Kidney (tissue), 14 donors: ENCODE data around the gene MRPL16. TPM values are rescaled to one million over a fixed set of nuclear protein-coding genes. Genes with fewer than 3 reads are reported as not detected.

Experiments used
- DNase-seq, 5 donors: peaks; one replicate each; pipeline ENCODE4 v3.0.0-alpha.2; 2013 to 2020
- FAIRE-seq: peaks from 2 replicates; lab custom pipeline; 2012; peaks lifted over from hg19 to GRCh38; lab: Jason Lieb, UNC
- H3K27ac ChIP-seq, 2 donors: one replicate each; pipeline ENCODE4 v1.7.0; 2013; ENCODE audit warnings: low read depth in 2 of 2, low read length in 2 of 2, inconsistent platforms in 1 of 2
- H3K27me3 ChIP-seq: one replicate; pipeline ENCODE4 v1.7.1; 2013; ENCODE audit warnings: low read length, inconsistent platforms; ENCODE audit not compliant: control insufficient read depth, insufficient read depth
- H3K36me3 ChIP-seq, 3 donors: one replicate each; pipeline versions ENCODE4 v1.7.0 to v1.7.1; 2013; ENCODE audit warnings: low read length in 3 of 3, control low read depth in 1 of 3, inconsistent platforms in 1 of 3; ENCODE audit not compliant: insufficient read depth in 3 of 3, control insufficient read depth in 2 of 3
- H3K4me1 ChIP-seq, 3 donors: one replicate each; pipeline versions ENCODE4 v1.7.0 to v1.7.1; 2013; ENCODE audit warnings: low read length in 3 of 3, inconsistent platforms in 1 of 3, low read depth in 1 of 3; ENCODE audit not compliant: control insufficient read depth in 2 of 3, insufficient read depth in 2 of 3
- H3K4me3 ChIP-seq, 3 donors: one replicate each; pipeline versions ENCODE4 v1.7.0 to v1.8.1; 2013; ENCODE audit warnings: low read length in 3 of 3, control low read depth in 1 of 3, inconsistent platforms in 1 of 3
- H3K9ac ChIP-seq, 3 donors: one replicate each; pipeline versions ENCODE4 v1.7.0 to v1.7.1; 2013; ENCODE audit warnings: low read length in 3 of 3, control low read depth in 1 of 3, inconsistent platforms in 1 of 3
- H3K9me3 ChIP-seq, 3 donors: one replicate each; pipeline versions ENCODE4 v1.7.0 to v1.7.1; 2013; ENCODE audit warnings: low read length in 3 of 3, control low read depth in 1 of 3, inconsistent platforms in 1 of 3; ENCODE audit not compliant: control insufficient read depth in 2 of 3, insufficient read depth in 1 of 3
- intact Hi-C: fragments of 100-400 bp; cut with DNase I; formaldehyde crosslinking; loops from one replicate; pipeline ENCODE4 v1.11.1; 2022
- polyA plus RNA-seq: library from polyadenylated mRNA; stranded (reverse); fragments of 350-450 nt; fragmentation: Illumina TruSeq; extraction: RNeasy Lipid Tissue Mini Kit (QIAGEN cat#74804); gene quantifications from one replicate; pipeline ENCODE4 v1.2.3, GENCODE V29; 2014; ENCODE audit warnings: low read depth, low replicate concordance; ENCODE audit not compliant: insufficient read depth
- total RNA-seq: library from RNA; stranded (reverse); fragmentation: NEBNext Ultra II Directional; extraction: Animal tissue kit (Norgen Biotek cat#: 25700); gene quantifications from one replicate; pipeline ENCODE4 v1.2.1, GENCODE V29; 2021
- TF ChIP-seq, protein P1 (sequence below): IDR thresholded peaks from 3 replicates; pipeline ENCODE4 v1.5.1; 2012; ENCODE audit warnings: mild to moderate bottlenecking, moderate library complexity, borderline replicate concordance; ENCODE audit not compliant: insufficient read depth; ENCODE audit errors: extremely low read depth
- donor health status: control.
- donor health status: control.
- donor health status: control.
- donor health status: control.
- donor health status: control.
- donor health status: DM: yes; HTN: yes; CAD: no.
- donor health status: Normal renal cell carcinoma (clear cell type).

MRPL16 gene
- total and polyA plus RNA-seq, 2 donors from 2014 or later: 38.0 to 109 TPM

GRCh38 chr11:59845399-59845798 is 34.8 kb upstream of the MRPL16 start, which contains the start of gene CBLIF:
Gene CBLIF, minus strand, starts transcription at chr11:59845499. Its CDS starts 46 bp downstream, at chr11:59845453.
- Histone ChIP-seq H3K36me3 (no peaks in the 10 kb centered on the region), H3K9ac (no peak within 1 kb of the TSS), H3K4me3 (no peak within 1 kb of the TSS), H3K4me1 (peaks cover 0 to 2% (median 0%) of the 10 kb centered on the region in 3 donors), H3K27ac (no peak within 1 kb of the TSS), H3K27me3 (no peaks in the 10 kb centered on the region), H3K9me3 (no peaks in the 10 kb centered on the region)
- DNase-seq: no peak
- FAIRE-seq: no peak
- intact Hi-C loops: no loop called here
- TF ChIP-seq, protein P1, sequence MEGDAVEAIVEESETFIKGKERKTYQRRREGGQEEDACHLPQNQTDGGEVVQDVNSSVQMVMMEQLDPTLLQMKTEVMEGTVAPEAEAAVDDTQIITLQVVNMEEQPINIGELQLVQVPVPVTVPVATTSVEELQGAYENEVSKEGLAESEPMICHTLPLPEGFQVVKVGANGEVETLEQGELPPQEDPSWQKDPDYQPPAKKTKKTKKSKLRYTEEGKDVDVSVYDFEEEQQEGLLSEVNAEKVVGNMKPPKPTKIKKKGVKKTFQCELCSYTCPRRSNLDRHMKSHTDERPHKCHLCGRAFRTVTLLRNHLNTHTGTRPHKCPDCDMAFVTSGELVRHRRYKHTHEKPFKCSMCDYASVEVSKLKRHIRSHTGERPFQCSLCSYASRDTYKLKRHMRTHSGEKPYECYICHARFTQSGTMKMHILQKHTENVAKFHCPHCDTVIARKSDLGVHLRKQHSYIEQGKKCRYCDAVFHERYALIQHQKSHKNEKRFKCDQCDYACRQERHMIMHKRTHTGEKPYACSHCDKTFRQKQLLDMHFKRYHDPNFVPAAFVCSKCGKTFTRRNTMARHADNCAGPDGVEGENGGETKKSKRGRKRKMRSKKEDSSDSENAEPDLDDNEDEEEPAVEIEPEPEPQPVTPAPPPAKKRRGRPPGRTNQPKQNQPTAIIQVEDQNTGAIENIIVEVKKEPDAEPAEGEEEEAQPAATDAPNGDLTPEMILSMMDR: no peak

DNA sequence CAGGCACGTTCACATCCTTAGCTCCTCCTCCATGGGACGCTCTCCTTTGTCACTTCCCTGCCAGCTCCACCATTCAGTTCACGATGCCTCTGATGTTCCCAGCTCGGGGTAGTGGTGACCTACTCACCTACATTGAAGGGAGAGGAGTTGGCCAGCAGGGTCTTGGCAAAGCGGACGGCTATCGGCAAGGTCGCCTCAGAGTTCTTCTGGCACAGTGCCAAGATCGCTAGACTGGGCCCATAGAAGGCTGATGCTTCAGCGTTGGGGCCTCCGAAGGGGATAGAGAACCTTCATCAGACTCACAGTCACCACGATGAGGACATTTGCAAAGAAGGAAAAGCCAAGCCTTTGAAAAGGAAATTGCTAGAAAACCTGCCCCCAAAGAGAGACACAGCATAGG is 31.7 kb upstream of the MRPL16 start:
- no peaks in the 10 kb centered on the region for H3K4me1 ChIP-seq
- no peaks in the 10 kb centered on the region for H3K9me3 ChIP-seq
- TF ChIP-seq, protein P1: no peak
- intact Hi-C loops: no loop called here
- DNase-seq (peak in 1 of 5 donors; percentile 1), FAIRE-seq (no peak)
- no peaks in the 10 kb centered on the region for H3K27me3 ChIP-seq
- H3K36me3 ChIP-seq: no peaks in the 10 kb centered on the region
- H3K27ac ChIP-seq: no peak overlapping the region
- H3K9ac ChIP-seq: no peak overlapping the region
- H3K4me3 ChIP-seq: no peak overlapping the region

DNA sequence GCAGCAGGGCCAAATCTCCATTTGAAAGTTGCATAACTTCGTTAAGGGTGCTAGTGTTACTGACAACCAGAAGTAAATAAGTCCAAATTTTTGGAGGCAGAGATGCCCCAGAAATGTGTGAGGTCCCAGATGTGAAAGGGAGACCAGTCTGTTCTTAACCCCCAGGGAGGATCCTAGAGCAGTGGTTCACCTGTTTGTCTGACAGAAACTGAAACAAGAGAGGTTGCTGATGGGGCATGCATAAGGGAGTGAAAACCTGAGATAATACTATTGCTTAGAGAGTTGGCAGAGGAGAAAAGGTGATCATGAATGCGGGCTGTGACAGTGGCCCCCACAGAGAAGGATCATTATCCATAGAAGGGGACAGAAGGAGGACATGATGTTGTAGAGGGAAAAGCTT is 30.9 kb upstream of the MRPL16 start:
- Histone ChIP-seq H3K27ac (no peak overlapping the region), H3K27me3 (no peaks in the 10 kb centered on the region), H3K4me1 (no peaks in the 10 kb centered on the region), H3K9me3 (no peaks in the 10 kb centered on the region), H3K36me3 (no peaks in the 10 kb centered on the region), H3K4me3 (no peak overlapping the region), H3K9ac (no peak overlapping the region)
- intact Hi-C loops: no loop called here
- FAIRE-seq (no peak), DNase-seq (no peak)
- TF ChIP-seq, protein P1: no peak

- TF ChIP-seq, protein P1: no peak
- H3K27me3 ChIP-seq: no peaks in the 10 kb centered on the region
- no peaks in the 10 kb centered on the region for H3K9me3 ChIP-seq
- intact Hi-C loops: no loop called here
- no peak for DNase-seq
- H3K36me3 ChIP-seq: no peaks in the 10 kb centered on the region
- no peaks in the 10 kb centered on the region for H3K4me1 ChIP-seq
- no peak overlapping the region for H3K27ac ChIP-seq
- no peak overlapping the region for H3K9ac ChIP-seq
- FAIRE-seq: no peak
- H3K4me3 ChIP-seq: no peak overlapping the region
These were observed 29.0 kb upstream of the MRPL16 start for GRCh38 chr11:59839615-59840014.
